Measurements from ENCODE around the gene ELL2. TPM values are rescaled to one million over a fixed set of nuclear protein-coding genes. Genes with fewer than 3 reads are reported as not detected.

The ELL2 gene
- total RNA-seq, 2 donors from 2014 or later, result 26.9 to 38.2 TPM

GRCh38 chr5:95983509-95983908 lies 21.9 kb upstream of the ELL2 start:
- Histone ChIP-seq H3K27me3 (no peaks in the 10 kb centered on the region), H3K36me3 (no peaks in the 10 kb centered on the region), H3K27ac (no peak overlapping the region), H3K9ac (ENCODE audit: low read depth in 2 of 2, low read length in 2 of 2) (no peak overlapping the region), H3K4me1 (no peaks in the 10 kb centered on the region), H3K9me3 (no peaks in the 10 kb centered on the region), H3K4me3 (no peak overlapping the region)
- no peak for TF ChIP-seq CTCF (IDR thresholded peaks at IDR 0.05)
- intact Hi-C loops (cut with DNase I), result no loop called here
- no peak for DNase-seq

GRCh38 chr5:95983080-95983479 lies 21.4 kb upstream of the ELL2 start:
- Histone ChIP-seq H3K36me3 (no peaks in the 10 kb centered on the region), H3K9ac (ENCODE audit: low read depth in 2 of 2, low read length in 2 of 2) (no peak overlapping the region), H3K27me3 (no peaks in the 10 kb centered on the region), H3K4me1 (no peaks in the 10 kb centered on the region), H3K4me3 (no peak overlapping the region), H3K27ac (no peak overlapping the region), H3K9me3 (no peaks in the 10 kb centered on the region)
- DNase-seq, result no peak
- intact Hi-C loops (cut with DNase I), result no loop called here
- no peak for TF ChIP-seq CTCF (IDR thresholded peaks at IDR 0.05)

GRCh38 chr5:95976606-95977005 lies 15.0 kb upstream of the ELL2 start:
- no peak overlapping the region for H3K9ac ChIP-seq (ENCODE audit: low read depth in 2 of 2, low read length in 2 of 2)
- no peaks in the 10 kb centered on the region for H3K4me1 ChIP-seq
- TF ChIP-seq CTCF (IDR thresholded peaks at IDR 0.05), result no peak
- no peaks in the 10 kb centered on the region for H3K36me3 ChIP-seq
- no peak overlapping the region for H3K27ac ChIP-seq
- H3K9me3 ChIP-seq, result no peaks in the 10 kb centered on the region
- no peak for DNase-seq
- H3K4me3 ChIP-seq, result no peak overlapping the region
- no peaks in the 10 kb centered on the region for H3K27me3 ChIP-seq
- intact Hi-C loops (cut with DNase I), result no loop called here

- Histone ChIP-seq H3K36me3 (no peaks in the 10 kb centered on the region), H3K27ac (no peak overlapping the region), H3K9me3 (no peaks in the 10 kb centered on the region), H3K4me3 (no peak overlapping the region), H3K27me3 (no peaks in the 10 kb centered on the region), H3K4me1 (no peaks in the 10 kb centered on the region), H3K9ac (ENCODE audit: low read depth in 2 of 2, low read length in 2 of 2) (no peak overlapping the region)
- no peak for DNase-seq
- no peak for TF ChIP-seq CTCF (IDR thresholded peaks at IDR 0.05)
- intact Hi-C loops (cut with DNase I), result no loop called here
These were observed 14.1 kb upstream of the ELL2 start for GRCh38 chr5:95975703-95976102.

GRCh38 chr5:95973793-95974325 lies 12.2 kb upstream of the ELL2 start:
- Histone ChIP-seq H3K27me3 (no peaks in the 10 kb centered on the region), H3K4me1 (no peaks in the 10 kb centered on the region), H3K9ac (ENCODE audit: low read depth in 2 of 2, low read length in 2 of 2) (no peak overlapping the region), H3K4me3 (no peak overlapping the region), H3K36me3 (no peaks in the 10 kb centered on the region), H3K9me3 (no peaks in the 10 kb centered on the region), H3K27ac (no peak overlapping the region)
- no peak for DNase-seq
- intact Hi-C loops (cut with DNase I), result no loop called here
- no peak for TF ChIP-seq CTCF (IDR thresholded peaks at IDR 0.05)
